Measurements from ENCODE around the gene TMEM129. TPM values are rescaled to one million over a fixed set of nuclear protein-coding genes. Genes with fewer than 3 reads are reported as not detected.

TMEM129 gene
- 34.7 and 44.8 TPM in 2 replicates for total RNA-seq

GRCh38 chr4:1721003-1721665 lies at the start of gene TMEM129, which contains the start of gene TACC3:
Gene TMEM129 (minus strand): TSS chr4:1721323. CDS start chr4:1720837, 486 bp downstream.
Gene TACC3 (plus strand): TSS chr4:1721521. CDS start chr4:1723422, 1,901 bp downstream.
- DNase-seq: peak; percentile 92

- no peak for DNase-seq
Measured at GRCh38 chr4:1770791-1771231, 49.7 kb upstream of the TMEM129 start.

GRCh38 chr4:1770245-1770644 lies 49.1 kb upstream of the TMEM129 start:
- DNase-seq: no peak

GRCh38 chr4:1769692-1770091 lies 48.6 kb upstream of the TMEM129 start:
- DNase-seq: no peak

- DNase-seq: no peak
Measured at GRCh38 chr4:1768367-1769034, 47.4 kb upstream of the TMEM129 start.

- DNase-seq: peak; percentile 59
Measured at GRCh38 chr4:1767770-1768366, 46.7 kb upstream of the TMEM129 start.

GRCh38 chr4:1767061-1767769 lies 46.1 kb upstream of the TMEM129 start:
- DNase-seq: no peak

- no peak for DNase-seq
Measured at GRCh38 chr4:1766106-1767060, 45.3 kb upstream of the TMEM129 start.

- no peak for DNase-seq
Measured at GRCh38 chr4:1765409-1766072, 44.4 kb upstream of the TMEM129 start.

GRCh38 chr4:1764670-1765069 lies 43.5 kb upstream of the TMEM129 start:
- no peak for DNase-seq

GRCh38 chr4:1763550-1764080 lies 42.5 kb upstream of the TMEM129 start:
- DNase-seq: peak; percentile 52

- no peak for DNase-seq
Measured at GRCh38 chr4:1763070-1763549, 42.0 kb upstream of the TMEM129 start.

GRCh38 chr4:1762264-1763010 lies 41.3 kb upstream of the TMEM129 start:
- no peak for DNase-seq

GRCh38 chr4:1761130-1761689 lies 40.1 kb upstream of the TMEM129 start:
- no peak for DNase-seq

GRCh38 chr4:1760521-1761071 lies 39.5 kb upstream of the TMEM129 start:
- DNase-seq: no peak

- DNase-seq: peak; percentile 11
Measured at GRCh38 chr4:1759818-1760223, 38.7 kb upstream of the TMEM129 start.

- DNase-seq: no peak
Measured at GRCh38 chr4:1759170-1759817, 38.2 kb upstream of the TMEM129 start.

GRCh38 chr4:1758306-1759121 lies 37.4 kb upstream of the TMEM129 start:
- DNase-seq: no peak
